Neural progenitor cell (in vitro differentiated cells): ENCODE measurements around the gene BIRC3. TPM values are rescaled to one million over a fixed set of nuclear protein-coding genes. Genes with fewer than 3 reads are reported as not detected.

Source experiments
- DNase-seq: peaks from one replicate; pipeline ENCODE4 v3.0.0-alpha.2; 2016; ENCODE audit warnings: low spot score
- H2AFZ ChIP-seq: fragments of 200-600 bp; sonication (generic); replicated peaks from 2 replicates; pipeline ENCODE4 v1.6.1; 2016; ENCODE audit warnings: antibody characterized with exemption
- H3F3A ChIP-seq: fragments of 200-600 bp; sonication (generic); 2 replicates; pipeline ENCODE4 v1.6.1; 2016; ENCODE audit warnings: antibody characterized with exemption, low read depth
- H3K27ac ChIP-seq: fragments of 200-600 bp; sonication (generic); 2 replicates; pipeline ENCODE4 v1.5.1; 2016; ENCODE audit warnings: mild to moderate bottlenecking
- H3K27me3 ChIP-seq: fragments of 200-600 bp; sonication (generic); 2 replicates; pipeline ENCODE4 v1.6.1; 2016; ENCODE audit warnings: mild to moderate bottlenecking, moderate library complexity
- H3K36me3 ChIP-seq: fragments of 200-600 bp; sonication (generic); 2 replicates; pipeline ENCODE4 v1.5.1; 2016
- H3K4me1 ChIP-seq: fragments of 200-600 bp; sonication (generic); 2 replicates; pipeline ENCODE4 v1.6.1; 2016; ENCODE audit warnings: mixed run types
- H3K4me2 ChIP-seq: fragments of 200-600 bp; sonication (generic); 2 replicates; pipeline ENCODE4 v1.6.1; 2016
- H3K4me3 ChIP-seq: fragments of 200-600 bp; sonication (generic); 2 replicates; pipeline ENCODE4 v1.5.1; 2016
- H3K79me2 ChIP-seq: fragments of 200-600 bp; sonication (generic); 2 replicates; pipeline ENCODE4 v1.6.1; 2016; ENCODE audit warnings: low read depth
- H3K9ac ChIP-seq: fragments of 200-600 bp; sonication (generic); 2 replicates; pipeline ENCODE4 v1.6.1; 2016
- H3K9me3 ChIP-seq: fragments of 200-600 bp; sonication (generic); 2 replicates; pipeline ENCODE4 v1.5.1; 2016; ENCODE audit warnings: low read depth
- H4K20me1 ChIP-seq: fragments of 200-600 bp; sonication (generic); 2 replicates; pipeline ENCODE4 v1.6.1; 2016; ENCODE audit warnings: low read depth
- H3K27ac Mint-ChIP-seq: 3 replicates; pipeline ENCODE4 v1.8.0; 2021; ENCODE audit warnings: mixed read lengths
- H3K27me3 Mint-ChIP-seq: 2 replicates; pipeline ENCODE4 v1.8.0; 2022; ENCODE audit warnings: low read depth, mild to moderate bottlenecking, inconsistent platforms, moderate library complexity, mixed read lengths; ENCODE audit not compliant: insufficient read depth
- H3K36me3 Mint-ChIP-seq: 3 replicates; pipeline ENCODE4 v1.8.0; 2021; ENCODE audit warnings: mixed read lengths
- H3K4me1 Mint-ChIP-seq: 3 replicates; pipeline ENCODE4 v1.8.0; 2021; ENCODE audit warnings: mixed read lengths
- H3K4me3 Mint-ChIP-seq: 3 replicates; pipeline ENCODE4 v1.8.0; 2021; ENCODE audit warnings: mild to moderate bottlenecking, moderate library complexity, mixed read lengths
- H3K9me3 Mint-ChIP-seq: 3 replicates; pipeline ENCODE4 v1.8.0; 2020; ENCODE audit warnings: mixed read lengths
- EZH2 ChIP-seq: fragments of 200-600 bp; sonication (generic); IDR thresholded peaks from 2 replicates; pipeline ENCODE4 v1.6.1; 2017; ENCODE audit warnings: antibody characterized with exemption, mild to moderate bottlenecking, moderate library complexity
- EZH2phosphoT487 ChIP-seq: fragments of 200-600 bp; sonication (generic); IDR thresholded peaks from 2 replicates; pipeline ENCODE4 v1.6.1; 2017; ENCODE audit warnings: antibody characterized with exemption
- total RNA-seq: library from RNA; depleted of rRNA; stranded (reverse); fragments of >200 nt; gene quantifications from 2 replicates; pipeline ENCODE4 v1.2.3, GENCODE V29; 2015; ENCODE audit warnings: low replicate concordance
- TF ChIP-seq, protein P1 (sequence below): fragments of 200-600 bp; sonication (generic); IDR thresholded peaks from 2 replicates; pipeline ENCODE4 v1.5.1; 2017; ENCODE audit warnings: antibody characterized with exemption, mild to moderate bottlenecking

BIRC3 gene
- total RNA-seq, 1 donor from 2014 or later, result not detected

DNA sequence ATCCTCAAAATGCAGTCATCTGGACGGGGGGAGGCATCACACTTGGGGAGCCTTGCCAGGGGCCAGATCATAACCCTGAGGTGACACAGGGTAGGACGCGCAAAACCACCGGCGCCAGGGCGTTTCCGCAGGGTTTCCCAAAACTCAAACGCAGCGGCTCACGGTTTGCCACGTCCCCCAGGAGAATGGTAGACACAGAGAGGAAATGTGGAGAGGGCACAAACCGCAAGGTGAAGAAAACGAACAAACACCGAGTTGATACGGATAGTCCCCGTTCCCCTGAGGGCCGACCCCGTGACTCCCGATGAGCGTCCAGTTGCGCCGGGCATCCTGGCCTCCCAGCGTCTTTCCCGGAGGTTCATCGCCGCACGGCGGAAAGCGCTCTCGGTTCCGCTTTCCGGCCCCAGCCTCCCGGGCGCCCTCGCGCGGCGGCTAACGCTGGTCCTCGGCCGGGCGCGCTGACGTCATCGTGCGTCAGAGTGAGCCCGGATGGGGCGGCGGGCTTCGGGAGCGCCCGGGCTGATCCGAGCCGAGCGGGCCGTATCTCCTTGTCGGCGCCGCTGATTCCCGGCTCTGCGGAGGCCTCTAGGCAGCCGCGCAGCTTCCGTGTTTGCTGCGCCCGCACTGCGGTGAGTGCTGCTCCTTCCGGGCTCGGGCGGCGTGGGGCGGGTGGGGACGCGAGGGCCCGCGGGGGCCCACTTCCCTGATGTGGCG is 29.6 kb downstream of the BIRC3 start, which contains the start of gene BIRC2:
Gene BIRC2 (plus strand): TSS at position 467 of the 714 bp plus-strand sequence. CDS start 2,641 bp downstream, outside the sequence.
- Histone ChIP-seq H3F3A (peaks cover 10% of the 10 kb centered on the region), H3K36me3 (no peaks in the 10 kb centered on the region), H3K27me3 (no peaks in the 10 kb centered on the region), H3K27ac (peak within 1 kb of the TSS; percentile 96), H3K4me1 (peaks cover 14% of the 10 kb centered on the region), H3K4me2 (peak within 1 kb of the TSS; percentile 92), H4K20me1 (peaks cover 18% of the 10 kb centered on the region), H3K4me3 (peak within 1 kb of the TSS; percentile 81), H3K9ac (peak within 1 kb of the TSS; percentile 95), H3K79me2 (peaks cover 41% of the 10 kb centered on the region), H3K9me3 (no peaks in the 10 kb centered on the region), H2AFZ (peak within 1 kb of the TSS; percentile 99)
- Mint-ChIP-seq H3K9me3 (no peaks in the 10 kb centered on the region), H3K27me3 (peaks cover 6% of the 10 kb centered on the region), H3K27ac (peak within 1 kb of the TSS; percentile 91), H3K4me1 (peaks cover 29% of the 10 kb centered on the region), H3K4me3 (peak within 1 kb of the TSS; percentile 96), H3K36me3 (peaks cover 14% of the 10 kb centered on the region)
- peak; percentile 98 for DNase-seq
- TF ChIP-seq EZH2 (no peak), EZH2phosphoT487 (no peak)
- TF ChIP-seq, protein P1, sequence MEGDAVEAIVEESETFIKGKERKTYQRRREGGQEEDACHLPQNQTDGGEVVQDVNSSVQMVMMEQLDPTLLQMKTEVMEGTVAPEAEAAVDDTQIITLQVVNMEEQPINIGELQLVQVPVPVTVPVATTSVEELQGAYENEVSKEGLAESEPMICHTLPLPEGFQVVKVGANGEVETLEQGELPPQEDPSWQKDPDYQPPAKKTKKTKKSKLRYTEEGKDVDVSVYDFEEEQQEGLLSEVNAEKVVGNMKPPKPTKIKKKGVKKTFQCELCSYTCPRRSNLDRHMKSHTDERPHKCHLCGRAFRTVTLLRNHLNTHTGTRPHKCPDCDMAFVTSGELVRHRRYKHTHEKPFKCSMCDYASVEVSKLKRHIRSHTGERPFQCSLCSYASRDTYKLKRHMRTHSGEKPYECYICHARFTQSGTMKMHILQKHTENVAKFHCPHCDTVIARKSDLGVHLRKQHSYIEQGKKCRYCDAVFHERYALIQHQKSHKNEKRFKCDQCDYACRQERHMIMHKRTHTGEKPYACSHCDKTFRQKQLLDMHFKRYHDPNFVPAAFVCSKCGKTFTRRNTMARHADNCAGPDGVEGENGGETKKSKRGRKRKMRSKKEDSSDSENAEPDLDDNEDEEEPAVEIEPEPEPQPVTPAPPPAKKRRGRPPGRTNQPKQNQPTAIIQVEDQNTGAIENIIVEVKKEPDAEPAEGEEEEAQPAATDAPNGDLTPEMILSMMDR, result peak; percentile 68

DNA sequence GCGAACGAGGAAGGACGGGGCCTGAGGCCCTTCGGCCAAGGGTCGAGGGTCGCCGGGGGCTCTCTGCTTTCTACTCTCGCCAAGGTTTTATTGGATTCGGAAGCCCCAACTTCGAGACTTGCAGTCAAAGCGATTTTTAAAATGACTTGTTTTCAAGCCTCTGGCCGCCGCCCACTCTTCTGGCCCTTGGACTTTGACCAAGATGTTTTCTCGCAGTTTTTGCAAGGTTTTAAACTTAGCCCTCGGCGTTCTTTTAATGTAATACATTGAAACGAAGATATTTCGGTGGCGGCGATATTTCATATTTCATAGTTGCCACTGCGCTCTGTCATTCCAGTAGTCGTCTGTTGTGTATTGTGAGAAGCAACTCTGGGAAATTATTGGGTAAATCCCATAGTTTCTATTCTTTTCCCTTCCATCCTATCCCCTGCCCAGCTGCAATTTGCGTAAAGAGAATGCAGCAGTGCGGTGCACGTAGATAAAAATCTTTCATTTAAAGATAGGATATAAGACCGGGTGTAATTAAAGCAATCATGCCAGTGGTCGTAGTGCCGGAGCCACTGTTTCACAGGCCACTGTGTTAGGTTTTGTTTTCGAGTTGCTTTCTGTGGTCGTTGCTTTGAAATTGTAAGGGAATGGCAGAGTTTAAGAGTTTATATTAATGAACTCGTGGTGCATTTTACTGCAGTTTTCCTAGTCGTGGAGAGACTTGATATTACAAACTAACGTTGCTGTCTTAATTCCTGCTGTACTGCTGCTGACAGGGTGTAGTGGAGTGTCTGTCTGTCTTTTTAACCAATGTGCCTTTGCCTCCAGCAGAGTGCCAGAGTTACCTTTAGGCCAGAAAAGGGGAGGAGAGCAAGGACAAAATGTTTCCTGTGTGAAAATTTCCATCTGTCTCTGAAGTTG is 30.4 kb downstream of the BIRC3 start:
- Histone ChIP-seq H3K4me1 (peaks cover 14% of the 10 kb centered on the region), H3K27ac (peak overlapping the region; percentile 96), H3K79me2 (peaks cover 41% of the 10 kb centered on the region), H3K27me3 (no peaks in the 10 kb centered on the region), H2AFZ (peak overlapping the region; percentile 48), H3K4me3 (peak overlapping the region; percentile 81), H3K9me3 (no peaks in the 10 kb centered on the region), H3K36me3 (no peaks in the 10 kb centered on the region), H4K20me1 (peaks cover 18% of the 10 kb centered on the region), H3F3A (peaks cover 10% of the 10 kb centered on the region), H3K9ac (peak overlapping the region; percentile 95), H3K4me2 (peak overlapping the region; percentile 83)
- DNase-seq, result peak; percentile 27
- Mint-ChIP-seq H3K27me3 (peaks cover 6% of the 10 kb centered on the region), H3K4me3 (peak overlapping the region; percentile 96), H3K36me3 (peaks cover 15% of the 10 kb centered on the region), H3K27ac (peak overlapping the region; percentile 91), H3K9me3 (no peaks in the 10 kb centered on the region), H3K4me1 (peaks cover 29% of the 10 kb centered on the region)
- TF ChIP-seq EZH2, result no peak

DNA sequence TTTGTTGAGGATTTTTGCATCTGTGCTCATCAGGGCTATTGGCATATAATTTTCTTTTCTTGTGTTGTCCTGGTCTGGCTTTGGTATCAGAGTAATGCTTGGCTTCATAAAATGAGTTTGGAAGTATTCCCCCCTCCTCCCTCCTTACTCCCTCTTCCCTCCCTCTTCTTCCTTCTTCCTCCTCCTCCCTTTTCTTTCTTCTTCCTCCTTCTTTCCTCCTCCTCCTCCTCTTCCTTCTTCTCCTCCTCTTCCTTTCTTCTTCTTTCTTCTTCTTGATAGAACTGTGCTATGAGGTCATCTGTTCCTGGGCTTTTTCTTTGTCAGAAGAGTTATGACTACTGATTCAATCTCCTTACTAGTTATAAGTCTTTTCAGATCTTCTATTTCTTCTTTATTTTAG is 39.8 kb downstream of the BIRC3 start:
- no peaks in the 10 kb centered on the region for H3K27me3 ChIP-seq
- H3K4me3 ChIP-seq, result no peak overlapping the region
- H3K27ac ChIP-seq, result no peak overlapping the region
- Mint-ChIP-seq H3K27me3 (no peaks in the 10 kb centered on the region), H3K27ac (no peak overlapping the region), H3K36me3 (peaks cover 73% of the 10 kb centered on the region), H3K9me3 (peaks cover 30% of the 10 kb centered on the region), H3K4me1 (no peaks in the 10 kb centered on the region), H3K4me3 (no peak overlapping the region)
- H2AFZ ChIP-seq, result no peak overlapping the region
- H3K79me2 ChIP-seq, result peaks cover 47% of the 10 kb centered on the region
- H3K9ac ChIP-seq, result no peak overlapping the region
- no peak overlapping the region for H3K4me2 ChIP-seq
- TF ChIP-seq EZH2phosphoT487 (no peak), EZH2 (no peak)
- TF ChIP-seq, protein P1, result no peak
- H3F3A ChIP-seq, result no peaks in the 10 kb centered on the region
- peaks cover under 1% of the 10 kb centered on the region for H3K36me3 ChIP-seq
- no peak for DNase-seq
- no peaks in the 10 kb centered on the region for H3K4me1 ChIP-seq
- H4K20me1 ChIP-seq, result peaks cover 3% of the 10 kb centered on the region
- no peaks in the 10 kb centered on the region for H3K9me3 ChIP-seq
